ENCODE measurements around the gene IL17RD. TPM values are rescaled to one million over a fixed set of nuclear protein-coding genes. Genes with fewer than 3 reads are reported as not detected.

IL17RD gene
- total and polyA plus RNA-seq, 9 of the 15 experiments (the other 6 are each of a cell fraction or from before 2014, with no cell fraction given): under 0.01 to 0.09 (median 0.04) TPM; not detected in 4

DNA sequence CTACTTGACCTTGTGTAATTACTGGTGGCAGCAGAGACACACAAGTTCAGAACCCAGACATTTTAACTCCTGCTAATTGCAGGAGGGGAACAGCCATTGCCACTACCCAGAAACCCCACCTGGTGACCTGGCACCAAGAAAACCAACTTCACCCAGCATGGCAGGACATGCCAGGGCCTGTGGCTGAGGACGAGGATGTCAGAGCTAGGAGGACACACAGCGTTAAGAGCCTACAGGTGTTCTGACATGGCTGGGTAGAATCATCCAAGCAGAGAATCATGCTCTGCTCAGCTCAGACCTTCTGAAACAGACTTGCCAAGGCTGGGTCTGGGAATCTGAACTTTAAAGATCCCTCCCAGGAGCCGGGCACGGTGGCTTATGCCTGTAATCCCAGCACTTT lies 116.4 kb downstream of the IL17RD start:
- no peak for ATAC-seq
- H3K9me3 ChIP-seq (replicated peaks; ENCODE audit: control insufficient read depth, insufficient read depth, low read depth, low read length): no peaks in the 10 kb centered on the region
- intact Hi-C loops (cut with micrococcal nuclease): no loop called here
- no peak for TF ChIP-seq ZBTB17 (CRISPR knock-in tag; IDR thresholded peaks at IDR 0.05)
- TF ChIP-seq FIP1L1 (IDR thresholded peaks at IDR 0.05; ENCODE audit: low read depth, low read length, poor library complexity, severe bottlenecking): no peak
- TF ChIP-seq ZNF444 (CRISPR knock-in tag; IDR thresholded peaks at IDR 0.05): no peak
- TF ChIP-seq, protein P1, sequence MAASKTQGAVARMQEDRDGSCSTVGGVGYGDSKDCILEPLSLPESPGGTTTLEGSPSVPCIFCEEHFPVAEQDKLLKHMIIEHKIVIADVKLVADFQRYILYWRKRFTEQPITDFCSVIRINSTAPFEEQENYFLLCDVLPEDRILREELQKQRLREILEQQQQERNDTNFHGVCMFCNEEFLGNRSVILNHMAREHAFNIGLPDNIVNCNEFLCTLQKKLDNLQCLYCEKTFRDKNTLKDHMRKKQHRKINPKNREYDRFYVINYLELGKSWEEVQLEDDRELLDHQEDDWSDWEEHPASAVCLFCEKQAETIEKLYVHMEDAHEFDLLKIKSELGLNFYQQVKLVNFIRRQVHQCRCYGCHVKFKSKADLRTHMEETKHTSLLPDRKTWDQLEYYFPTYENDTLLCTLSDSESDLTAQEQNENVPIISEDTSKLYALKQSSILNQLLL (CRISPR knock-in tag; IDR thresholded peaks at IDR 0.05; ENCODE audit: borderline replicate concordance): no peak
- TF ChIP-seq, protein P2, sequence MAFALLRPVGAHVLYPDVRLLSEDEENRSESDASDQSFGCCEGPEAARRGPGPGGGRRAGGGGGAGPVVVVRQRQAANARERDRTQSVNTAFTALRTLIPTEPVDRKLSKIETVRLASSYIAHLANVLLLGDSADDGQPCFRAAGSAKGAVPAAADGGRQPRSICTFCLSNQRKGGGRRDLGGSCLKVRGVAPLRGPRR (CRISPR knock-in tag; IDR thresholded peaks at IDR 0.05): no peak
- peaks cover 0 to 3% of the 10 kb centered on the region in 2 experiments; a peak in 2 of 5 replicates for H3K4me1 ChIP-seq (replicated peaks in 1 of 2; ENCODE audit: control insufficient read depth in 2 of 2, insufficient read depth in 2 of 2, low read length in 2 of 2)
- no peak for FAIRE-seq
- no peaks in the 10 kb centered on the region for H3K79me2 ChIP-seq (ENCODE audit: control insufficient read depth, insufficient read depth, low read length)
- 15% methylated on average over 3 of the region's 4 CpGs for WGBS (ENCODE audit: insufficient coverage, low coverage, missing lambda C conversion rate)
- ChIA-PET CTCF (ENCODE audit: low intra/inter-chr PET ratio) (no interaction called here), POLR2A (interaction anchor here (0.5 kb wide), 1 partner anchor 182 kb away, joined by 3 read pairs; no protein-coding TSS in a partner anchor)
- H3K9me1 ChIP-seq (ENCODE audit: control insufficient read depth, insufficient read depth, low read length): no peaks in the 10 kb centered on the region
- no peak overlapping the region for H3K4me3 ChIP-seq
- DNase-seq (ENCODE audit: extremely low read depth in 1 of 4, low spot score in 3 of 4): no peak
- no peaks in the 10 kb centered on the region for H3K36me3 ChIP-seq (ENCODE audit: control insufficient read depth, insufficient read depth, low read length)
- no peak overlapping the region for H2AFZ ChIP-seq (ENCODE audit: low read depth, low read length)
- peaks cover 0 to 4% of the 10 kb centered on the region in 2 experiments; a peak in 1 of 5 replicates for H3K27me3 ChIP-seq (ENCODE audit: control insufficient read depth in 2 of 2, insufficient read depth in 2 of 2, low read length in 2 of 2)
- no peak overlapping the region for H3K9ac ChIP-seq (ENCODE audit: insufficient read depth in 1 of 2, low read depth in 2 of 2, low read length in 2 of 2)
- in situ Hi-C loops (cut with MboI): no loop called here
- BruUV-seq (replicated peaks): no TSS peak
- no peak overlapping the region for H3K27ac ChIP-seq (ENCODE audit: extremely low read depth, low read depth, low read length)
- H4K20me1 ChIP-seq (replicated peaks; ENCODE audit: control insufficient read depth, insufficient read depth, low read length): no peaks in the 10 kb centered on the region
- H3K4me2 ChIP-seq (ENCODE audit: insufficient read depth, low read length): no peak overlapping the region

Data from K562 (cell line).